ENCODE data around the gene STXBP6.

Gene STXBP6

DNA sequence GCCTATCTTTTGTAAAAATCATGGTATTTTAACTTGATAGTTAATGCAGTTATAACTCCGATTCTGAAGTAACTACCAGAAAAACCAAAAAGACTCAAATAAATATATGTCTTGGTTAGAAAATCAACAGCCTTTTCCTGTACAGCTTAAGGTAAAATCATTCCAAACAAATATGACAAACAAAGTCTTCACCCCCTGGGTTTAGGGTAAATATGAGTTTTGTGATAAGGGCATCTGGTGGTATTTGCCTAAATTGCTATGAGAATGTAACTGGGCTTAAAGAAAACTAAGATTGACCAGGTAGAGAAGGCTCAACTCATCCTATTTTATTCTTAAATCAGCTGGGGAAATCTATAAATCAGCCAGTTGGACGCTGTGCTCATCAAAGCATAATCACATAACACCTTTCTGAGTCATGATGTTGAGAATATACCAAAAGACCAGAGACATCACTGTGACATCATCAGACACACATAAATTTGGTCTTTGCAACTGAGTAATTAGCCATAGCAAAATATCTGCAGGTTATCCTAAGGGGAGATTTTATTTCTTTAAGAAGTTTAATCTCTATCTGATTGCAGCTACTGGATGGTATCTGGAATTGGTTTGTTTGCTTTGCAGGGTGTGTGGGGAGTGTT is 133.9 kb downstream of the STXBP6 start:
- DNase-seq (ENCODE audit: low read depth, low spot score), result no peak
- ChIA-PET POLR2A (no interaction called here), CTCF (no interaction called here)
- TF ChIP-seq CTCF (IDR thresholded peaks at IDR 0.05; ENCODE audit: insufficient read depth, low read length, missing control alignments), result no peak
- H3K4me3 ChIP-seq (ENCODE audit: low read depth, low read length), result no peak overlapping the region

DNA sequence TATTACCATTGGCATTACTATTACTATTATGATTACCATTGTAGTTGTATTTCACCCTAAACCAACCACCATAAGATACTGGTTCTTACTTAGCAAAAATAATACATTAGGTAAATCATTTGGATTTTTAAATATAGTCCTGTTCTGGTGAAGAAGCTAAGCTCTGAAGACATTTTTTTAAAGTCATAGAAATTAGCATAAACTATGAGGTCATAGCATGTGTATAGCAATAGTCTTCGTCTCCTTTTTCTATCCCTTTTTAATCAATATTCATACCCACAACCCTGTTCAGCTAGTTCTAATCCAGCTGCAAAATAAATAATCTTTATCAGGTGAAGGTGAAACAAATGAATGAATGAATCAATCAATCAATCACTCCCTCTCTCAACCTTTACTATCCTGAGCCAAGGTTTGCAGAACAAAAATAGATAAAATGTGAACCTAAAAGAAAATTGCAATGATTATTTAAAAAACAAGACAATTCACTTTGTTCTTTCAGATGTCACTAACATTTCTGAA is 134.5 kb downstream of the STXBP6 start:
- POLR2A ChIA-PET, result no interaction called here

GRCh38 chr14:24913746-24914145 is 136.2 kb downstream of the STXBP6 start:
- ChIA-PET POLR2A (no interaction called here), CTCF (no interaction called here)
- TF ChIP-seq CTCF (IDR thresholded peaks at IDR 0.05; ENCODE audit: insufficient read depth, low read length, missing control alignments), result no peak
- no peak for DNase-seq (ENCODE audit: low read depth, low spot score)
- H3K4me3 ChIP-seq (ENCODE audit: low read depth, low read length), result no peak overlapping the region

More for the DNA sequence above, 134.5 kb downstream of the STXBP6 start:
- TF ChIP-seq CTCF (IDR thresholded peaks at IDR 0.05; ENCODE audit: insufficient read depth, low read length, missing control alignments), result no peak
- CTCF ChIA-PET, result no interaction called here
- no peak overlapping the region for H3K4me3 ChIP-seq (ENCODE audit: low read depth, low read length)
- no peak for DNase-seq (ENCODE audit: low read depth, low spot score)

DNA sequence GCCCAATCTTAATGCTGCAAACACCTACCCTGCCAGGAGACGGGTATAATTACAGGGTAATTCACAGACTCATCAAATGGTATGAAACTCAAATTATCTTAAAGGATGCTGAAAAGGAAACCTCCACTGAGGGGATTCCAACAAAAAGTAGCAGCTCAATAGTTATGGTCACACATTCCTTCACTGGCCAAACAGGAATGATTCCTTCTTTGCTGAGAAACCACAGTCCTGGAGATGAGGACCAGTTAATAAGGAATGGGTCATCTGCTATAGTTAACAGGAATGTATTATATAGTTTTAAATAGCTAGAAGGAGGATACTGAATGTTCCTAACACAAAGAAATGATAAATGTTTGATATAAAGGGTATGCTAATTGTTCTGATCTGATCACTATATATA is 136.9 kb downstream of the STXBP6 start:
- CTCF ChIA-PET, result no interaction called here

DNA sequence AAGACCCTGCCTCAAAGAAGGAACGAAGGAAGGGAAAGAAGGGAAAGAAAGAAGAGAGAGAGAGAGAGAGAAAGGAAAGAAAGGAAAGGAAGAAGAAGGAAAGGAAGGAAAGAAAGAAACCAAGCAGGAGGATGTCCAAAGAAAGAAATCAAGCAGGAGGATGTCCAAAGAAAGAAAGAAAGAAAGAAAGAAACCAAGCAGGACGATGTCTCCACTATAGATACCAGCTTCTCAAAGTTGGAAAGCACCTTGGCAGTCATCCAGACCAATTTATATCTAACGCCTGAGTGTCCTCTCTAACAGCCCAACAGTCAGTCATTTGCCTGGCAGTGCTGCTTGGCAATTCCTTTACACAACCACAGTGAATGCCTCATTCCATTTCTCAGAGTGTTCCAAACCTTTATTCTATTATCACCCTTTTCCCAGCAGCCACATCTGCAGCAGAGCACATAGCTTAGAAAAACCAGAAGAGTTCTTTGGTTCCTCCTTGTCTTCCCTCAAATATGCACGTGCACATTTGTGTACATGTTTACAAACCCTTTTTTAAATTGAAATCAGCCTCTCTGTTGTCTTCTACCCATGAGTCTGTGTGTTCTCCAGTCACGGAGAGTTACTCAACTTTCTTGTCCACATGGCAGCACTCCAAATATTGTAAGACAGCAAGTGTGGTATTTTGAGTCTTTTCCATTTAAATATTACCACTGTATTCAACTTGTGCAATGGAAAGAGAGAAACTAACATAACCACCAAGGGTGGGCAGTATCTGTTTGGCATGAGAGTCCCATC is 138.4 kb downstream of the STXBP6 start:
- CTCF ChIA-PET, result no interaction called here
- POLR2A ChIA-PET, result no interaction called here
- no peak overlapping the region for H3K4me3 ChIP-seq (ENCODE audit: low read depth, low read length)
- DNase-seq (ENCODE audit: low read depth, low spot score), result no peak
- TF ChIP-seq CTCF (IDR thresholded peaks at IDR 0.05; ENCODE audit: insufficient read depth, low read length, missing control alignments), result no peak

More for the DNA sequence above, 136.9 kb downstream of the STXBP6 start:
- H3K4me3 ChIP-seq (ENCODE audit: low read depth, low read length), result no peak overlapping the region
- TF ChIP-seq CTCF (IDR thresholded peaks at IDR 0.05; ENCODE audit: insufficient read depth, low read length, missing control alignments), result no peak
- DNase-seq (ENCODE audit: low read depth, low spot score), result no peak
- POLR2A ChIA-PET, result no interaction called here

- DNase-seq (ENCODE audit: low read depth, low spot score), result no peak
- ChIA-PET POLR2A (no interaction called here), CTCF (no interaction called here)
- TF ChIP-seq CTCF (IDR thresholded peaks at IDR 0.05; ENCODE audit: insufficient read depth, low read length, missing control alignments), result no peak
- H3K4me3 ChIP-seq (ENCODE audit: low read depth, low read length), result no peak overlapping the region
Observed at GRCh38 chr14:24910408-24910986, 139.4 kb downstream of the STXBP6 start.
